GM19193 (cell line): ENCODE results near the gene NDE1.

Experiments
- POLR2A ChIP-seq: IDR thresholded peaks from 4 replicates; pipeline ENCODE4 v1.6.1; 2011; ENCODE audit not compliant: insufficient read depth, insufficient read length; ENCODE audit errors: extremely low read depth

NDE1 gene

DNA sequence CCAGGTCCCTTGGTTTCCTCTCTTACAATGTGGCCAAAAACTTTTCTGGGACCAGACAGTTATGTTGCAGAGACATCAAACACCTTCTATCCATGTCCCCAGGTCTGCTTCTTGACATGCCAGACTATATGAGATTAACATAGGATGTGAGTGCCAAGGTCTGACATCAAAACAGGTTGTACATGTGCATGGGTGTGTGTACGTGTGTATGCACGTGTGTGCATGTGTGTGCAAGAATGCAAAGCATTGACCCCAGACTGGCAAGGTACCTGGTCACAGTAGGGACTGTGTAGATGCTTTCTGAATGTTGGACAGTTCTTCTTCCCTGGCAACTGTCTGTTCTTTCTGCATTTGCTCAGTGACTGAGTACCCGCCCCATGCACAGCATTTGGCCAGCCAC lies 85.6 kb downstream of the NDE1 start:
- TF ChIP-seq POLR2A, result no peak

GRCh38 chr16:15736529-15736928 lies 86.5 kb downstream of the NDE1 start:
- TF ChIP-seq POLR2A, result no peak

GRCh38 chr16:15737140-15737644 lies 87.1 kb downstream of the NDE1 start:
- no peak for TF ChIP-seq POLR2A

DNA sequence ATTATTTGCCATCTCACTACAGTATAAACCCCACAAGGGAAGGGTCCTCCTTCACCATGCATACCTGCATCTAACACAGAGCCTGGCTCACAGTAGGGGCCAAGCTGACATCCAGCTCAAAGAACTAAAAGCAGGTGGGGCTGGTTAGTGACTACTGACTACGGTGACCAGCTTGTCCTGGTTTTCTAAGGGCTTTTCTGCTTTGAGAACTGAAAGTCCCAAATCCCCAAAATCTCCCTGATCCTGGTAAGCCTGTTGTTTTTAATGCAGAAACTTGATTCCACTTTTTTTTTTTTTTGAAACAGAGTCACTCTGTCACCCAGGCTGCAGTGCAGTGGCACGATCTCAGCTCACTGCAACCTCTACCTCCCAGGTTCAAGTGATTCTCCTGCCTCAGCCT lies 89.4 kb downstream of the NDE1 start:
- TF ChIP-seq POLR2A, result no peak

DNA sequence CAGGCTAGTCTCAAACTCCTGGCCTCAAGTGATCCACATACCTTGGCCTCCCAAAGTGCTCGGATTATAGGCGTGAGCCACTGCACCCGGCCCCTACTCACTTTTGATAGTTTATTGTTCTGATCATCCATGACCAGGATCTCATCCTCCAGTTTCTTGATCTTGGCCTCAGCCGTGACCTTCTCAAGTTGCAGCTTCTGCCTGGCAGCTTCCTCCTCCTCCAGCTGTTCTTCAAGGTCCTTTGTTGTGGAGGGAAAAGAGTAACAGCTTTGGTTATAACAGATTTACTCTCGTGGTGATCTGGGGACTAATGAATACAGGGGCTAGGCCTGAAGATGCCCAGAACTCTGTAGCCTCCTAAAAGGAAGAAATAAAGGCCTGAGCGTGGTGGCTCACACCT lies 89.9 kb downstream of the NDE1 start:
- no peak for TF ChIP-seq POLR2A

DNA sequence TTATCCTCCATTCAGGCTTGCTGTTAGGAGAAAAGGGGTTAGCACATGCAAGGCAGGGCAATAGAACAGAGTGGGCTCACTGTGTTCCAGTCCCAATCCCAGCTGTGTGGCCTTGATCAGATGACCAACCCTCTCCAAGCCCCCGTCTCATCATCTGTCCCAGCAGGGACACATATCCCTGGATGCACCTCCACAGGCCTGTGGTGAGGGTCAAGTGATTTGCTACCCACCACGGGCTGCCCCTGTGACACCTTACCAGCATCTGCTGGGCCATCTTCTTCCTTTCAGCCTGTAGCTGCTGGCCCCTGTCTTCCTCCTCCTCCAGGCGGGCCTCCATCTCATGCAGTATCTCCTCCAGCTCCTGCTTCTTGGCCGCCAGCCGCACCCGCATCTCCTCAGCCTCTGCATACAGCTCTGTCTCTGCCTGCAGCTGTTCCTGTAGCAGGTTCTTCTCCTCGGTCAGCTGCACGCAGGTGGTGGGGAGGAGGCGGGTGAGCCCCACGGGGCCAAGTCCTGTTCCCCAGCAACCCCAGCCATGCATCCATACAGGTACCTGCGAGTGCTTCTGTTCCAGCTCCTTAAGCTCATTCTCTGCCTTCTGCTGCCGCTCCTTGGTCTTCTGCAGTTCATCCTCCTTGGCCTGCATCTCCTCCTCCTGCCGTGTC lies 91.3 kb downstream of the NDE1 start:
- TF ChIP-seq POLR2A, result no peak

DNA sequence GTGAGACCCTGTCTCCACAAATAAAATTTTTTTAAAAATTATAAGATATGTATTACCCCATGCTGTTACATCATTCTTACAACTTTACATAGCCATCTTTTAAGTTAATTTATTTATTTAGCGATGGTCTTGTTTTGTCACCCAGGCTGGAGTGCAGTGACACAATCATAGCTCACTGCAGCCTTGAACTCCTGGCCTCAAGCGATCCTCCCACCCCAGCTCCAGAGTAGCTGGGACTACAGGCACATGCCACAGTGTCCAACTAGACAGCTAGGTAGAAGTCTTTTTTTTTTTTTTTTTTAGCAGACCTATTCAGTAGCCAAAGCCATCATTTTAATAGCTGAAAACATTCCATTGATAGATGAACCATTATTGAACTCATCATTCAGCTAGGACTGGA lies 92.7 kb downstream of the NDE1 start:
- no peak for TF ChIP-seq POLR2A

- no peak for TF ChIP-seq POLR2A
These were observed 93.6 kb downstream of the NDE1 start for GRCh38 chr16:15743657-15744056.

DNA sequence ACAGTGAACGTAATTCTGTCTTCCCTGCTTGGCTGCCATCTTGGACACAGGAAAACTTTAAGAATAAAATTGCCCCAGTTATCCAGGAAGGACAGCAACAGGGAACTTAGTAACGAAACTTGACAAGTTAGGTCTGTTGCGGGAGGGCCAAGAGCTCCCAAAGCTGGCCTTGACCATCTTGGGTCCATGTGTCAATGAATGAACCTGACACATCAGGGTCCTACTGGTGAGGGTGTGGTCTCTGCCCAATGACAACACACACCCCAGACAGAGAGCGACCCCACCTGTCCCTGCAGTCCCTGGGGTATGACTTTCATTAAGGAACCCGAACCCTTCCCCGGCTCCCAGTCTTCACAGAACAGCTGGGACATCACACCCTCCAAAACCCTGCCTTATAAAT lies 96.3 kb downstream of the NDE1 start:
- no peak for TF ChIP-seq POLR2A

DNA sequence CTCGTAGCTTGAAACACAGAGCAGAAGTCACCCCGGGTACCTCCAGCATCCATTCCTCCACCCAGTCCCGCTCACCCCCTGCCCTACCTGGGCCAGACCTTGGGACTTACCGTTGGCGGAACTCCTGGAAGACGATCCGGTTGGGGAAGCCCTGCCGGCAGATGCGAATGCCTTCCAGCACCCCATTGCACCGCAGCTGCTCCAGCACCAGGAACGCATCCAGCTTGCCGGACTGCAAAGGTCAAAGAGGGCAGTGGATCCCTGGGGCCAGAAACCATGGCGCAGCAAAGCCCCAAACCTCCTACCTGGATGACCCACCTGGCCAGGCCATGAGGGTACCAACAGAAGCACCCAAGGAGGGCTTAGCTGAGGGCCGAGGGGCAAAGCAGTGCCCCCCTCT lies 97.9 kb downstream of the NDE1 start:
- no peak for TF ChIP-seq POLR2A

DNA sequence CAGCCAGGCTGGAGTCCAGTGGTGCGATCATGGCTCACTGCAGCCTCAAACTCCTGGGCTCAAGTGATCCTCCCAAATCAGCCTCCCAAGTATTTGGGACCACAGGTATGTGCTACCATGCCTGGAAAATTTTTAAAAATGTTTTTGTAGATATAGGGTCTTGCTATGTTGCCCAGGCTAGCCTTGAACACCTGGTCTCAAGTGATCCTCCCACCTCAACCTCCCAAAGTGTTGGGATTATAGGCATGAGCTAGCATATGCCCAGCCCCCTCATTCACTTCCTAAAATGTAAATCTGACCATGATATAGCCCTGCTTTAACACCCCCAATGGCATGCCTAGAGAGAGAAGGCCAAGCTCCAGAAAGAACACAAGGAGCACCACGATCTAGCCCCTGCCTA lies 98.6 kb downstream of the NDE1 start:
- no peak for TF ChIP-seq POLR2A

DNA sequence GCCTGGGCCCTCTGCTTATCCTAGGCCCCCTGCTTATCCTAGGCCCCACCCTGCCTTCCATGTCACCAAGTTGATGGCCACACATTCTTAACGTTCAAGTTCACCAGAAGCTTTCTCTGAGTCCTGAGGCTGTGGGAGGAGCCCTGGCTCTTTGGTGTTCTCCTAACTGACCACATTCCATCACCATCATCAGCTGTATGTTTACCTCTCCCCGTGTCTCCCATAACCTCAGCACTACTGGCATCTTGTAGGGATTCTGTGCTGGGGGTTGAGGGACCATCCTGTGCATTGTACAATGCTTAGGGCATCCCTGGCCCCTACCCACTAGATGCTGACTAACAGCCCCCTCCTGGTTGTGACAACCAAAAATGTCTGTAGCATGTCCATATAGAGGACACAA lies 99.3 kb downstream of the NDE1 start:
- no peak for TF ChIP-seq POLR2A

GRCh38 chr16:15749985-15750384 lies 99.9 kb downstream of the NDE1 start:
- no peak for TF ChIP-seq POLR2A

GRCh38 chr16:15751940-15752339 lies 101.9 kb downstream of the NDE1 start:
- no peak for TF ChIP-seq POLR2A

DNA sequence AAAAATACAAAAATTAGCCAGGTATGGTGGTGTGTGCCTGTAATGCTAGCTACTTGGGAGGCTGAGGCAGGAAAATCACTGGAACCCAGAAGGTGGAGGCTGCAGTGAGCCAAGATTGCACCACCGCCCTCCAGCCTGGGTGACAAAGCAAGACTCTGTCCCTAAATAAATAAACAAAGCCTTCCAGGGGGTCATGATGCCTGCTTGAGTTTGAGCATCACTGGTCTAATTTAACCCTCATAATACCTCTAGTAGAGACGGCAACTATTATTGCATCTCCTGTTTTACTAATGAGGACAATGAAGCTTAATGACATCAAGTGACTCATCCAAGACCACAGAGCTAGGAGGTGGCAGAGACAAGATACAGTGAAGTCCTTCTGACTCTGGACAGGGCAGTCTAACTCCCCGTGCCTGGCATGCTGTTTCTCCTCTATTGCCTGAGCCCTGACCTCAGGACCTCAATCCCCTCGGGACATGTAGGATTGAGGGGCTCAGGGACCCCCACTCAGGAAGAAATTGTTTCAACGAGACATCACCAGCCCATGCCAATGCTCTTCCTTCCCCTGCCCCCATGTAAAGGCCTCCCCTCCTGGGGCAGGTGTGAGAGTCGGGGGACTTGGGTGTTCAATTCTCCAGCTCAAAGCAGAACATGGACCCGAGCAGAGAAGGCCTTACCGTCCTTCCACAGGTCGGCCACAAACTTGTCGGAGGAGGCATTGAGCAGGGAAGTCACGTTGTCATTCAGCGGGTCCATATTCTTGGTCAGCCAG lies 102.9 kb downstream of the NDE1 start:
- TF ChIP-seq POLR2A, result no peak

DNA sequence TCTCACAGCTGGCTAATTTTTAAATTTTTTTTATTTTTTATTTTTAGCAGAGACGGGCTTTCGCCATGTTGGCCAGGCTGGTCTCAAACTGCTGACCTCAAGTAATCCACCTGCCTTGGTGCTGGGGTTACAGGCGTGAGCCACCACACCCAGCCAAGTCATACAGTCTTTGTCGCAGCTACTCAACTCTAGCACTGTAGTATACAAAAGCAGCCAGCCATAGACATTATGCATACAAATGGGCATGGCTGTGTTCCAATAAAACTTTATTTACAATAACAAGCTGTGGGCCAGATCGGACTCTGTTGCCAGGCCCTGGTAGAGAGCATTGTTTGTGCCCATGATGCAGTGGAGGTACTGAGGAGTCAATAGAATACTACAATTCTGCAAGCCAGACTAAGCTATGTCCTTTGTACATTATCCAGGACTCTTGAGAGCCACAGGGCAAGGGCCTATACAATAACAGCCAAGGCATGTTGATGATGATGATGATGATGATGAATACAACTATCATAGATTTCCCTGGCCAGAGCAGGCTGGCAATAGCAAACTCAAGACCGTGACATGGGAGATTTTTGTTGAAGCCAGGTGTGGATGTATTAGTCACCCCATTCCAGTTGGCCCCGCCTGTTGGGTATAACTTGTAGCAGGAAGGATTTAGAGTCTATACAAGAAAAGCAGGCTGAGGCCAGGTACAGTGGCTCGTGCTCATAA lies 104.9 kb downstream of the NDE1 start:
- no peak for TF ChIP-seq POLR2A

DNA sequence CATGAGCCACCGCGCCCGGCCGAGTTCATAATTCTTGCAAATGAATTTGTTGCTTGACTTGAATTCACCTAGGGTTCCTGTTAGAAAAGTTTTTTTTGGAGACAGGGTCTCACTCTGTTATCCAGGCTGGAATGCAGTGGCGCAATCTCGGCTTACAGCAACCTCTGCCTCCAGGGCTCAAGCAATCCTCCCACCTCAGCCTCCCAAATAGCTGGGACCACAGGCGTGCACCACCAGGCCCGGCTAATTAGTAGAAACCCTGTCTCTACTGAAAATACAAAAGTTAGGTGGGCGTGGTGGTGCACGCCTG lies 107.0 kb downstream of the NDE1 start:
- no peak for TF ChIP-seq POLR2A
